Amniotic stem cell (primary cell): ENCODE data around the gene PLB1.
"Not testable (repeated sequence)": the region's sequence is repeated elsewhere in the genome, so short reads cannot be mapped to it uniquely, and the experiment has no call there.

ENCODE experiments used
- DNase-seq: peaks from one replicate; lab custom pipeline; 2025; lab: John Stamatoyannopoulos, UW

PLB1 gene

DNA sequence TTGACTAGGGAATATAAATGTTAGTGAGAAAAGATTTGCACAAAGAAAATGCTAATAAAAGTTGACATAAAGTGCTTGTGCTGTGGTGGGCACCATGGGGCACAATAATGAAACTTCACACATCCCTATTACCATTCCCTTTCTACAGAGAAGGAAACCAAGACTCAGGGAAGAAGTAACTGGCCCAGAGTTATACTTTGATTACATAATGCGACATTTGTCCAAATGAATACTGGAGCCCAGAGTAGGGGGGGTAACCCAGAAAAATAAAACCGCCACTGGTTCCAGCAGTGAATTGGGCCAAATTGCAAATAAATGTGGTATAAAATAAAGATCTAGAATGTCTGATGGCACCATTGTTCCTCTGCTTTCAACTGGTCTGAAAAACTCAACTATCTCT is 149.7 kb downstream of the PLB1 start:
- no peak for DNase-seq

- DNase-seq: no peak
These were observed 151.8 kb downstream of the PLB1 start for GRCh38 chr2:28647682-28648081.

DNA sequence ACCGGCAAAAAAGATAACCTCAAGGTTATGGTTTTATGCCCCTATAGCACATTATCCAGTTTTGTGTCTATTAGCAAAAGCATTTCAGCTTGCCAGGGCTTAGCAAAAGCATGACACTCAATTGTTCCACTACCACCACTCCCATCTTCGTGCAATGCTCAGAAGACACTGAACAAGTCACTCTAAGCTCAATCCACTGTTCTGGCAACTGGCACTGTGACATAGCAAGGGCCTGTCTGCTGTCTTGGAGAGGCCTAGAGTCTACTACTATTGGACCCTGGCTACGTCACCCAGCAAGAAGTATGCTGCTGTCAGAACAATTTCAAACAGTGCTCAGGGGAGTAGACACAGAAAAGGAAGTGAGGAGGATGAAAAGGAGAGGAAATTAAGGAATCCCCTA is 152.3 kb downstream of the PLB1 start:
- no peak for DNase-seq

- DNase-seq: no peak
These were observed 153.0 kb downstream of the PLB1 start for GRCh38 chr2:28648671-28649395.

- DNase-seq: peak; percentile 15
These were observed 153.8 kb downstream of the PLB1 start for GRCh38 chr2:28649481-28650265.

- no peak for DNase-seq
These were observed 154.4 kb downstream of the PLB1 start for GRCh38 chr2:28650266-28650584.

DNA sequence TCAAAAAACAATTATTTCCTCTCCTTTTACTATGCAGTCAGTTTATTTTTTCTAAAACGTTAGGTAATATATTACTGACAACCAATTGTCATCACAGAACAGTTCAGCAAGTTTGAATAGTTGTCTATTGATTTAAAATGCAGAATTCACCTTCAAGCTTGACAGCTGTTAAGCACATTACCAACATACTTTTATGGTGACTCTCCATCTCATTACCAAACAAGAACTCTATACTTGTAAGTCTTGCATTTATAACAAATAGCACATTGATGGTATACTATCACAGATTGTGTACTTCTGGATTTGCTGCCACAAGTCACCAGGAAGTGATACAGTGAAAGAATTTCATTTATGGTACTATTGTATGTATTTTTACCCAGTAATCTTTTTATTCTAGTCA is 156.4 kb downstream of the PLB1 start:
- DNase-seq: no peak

DNA sequence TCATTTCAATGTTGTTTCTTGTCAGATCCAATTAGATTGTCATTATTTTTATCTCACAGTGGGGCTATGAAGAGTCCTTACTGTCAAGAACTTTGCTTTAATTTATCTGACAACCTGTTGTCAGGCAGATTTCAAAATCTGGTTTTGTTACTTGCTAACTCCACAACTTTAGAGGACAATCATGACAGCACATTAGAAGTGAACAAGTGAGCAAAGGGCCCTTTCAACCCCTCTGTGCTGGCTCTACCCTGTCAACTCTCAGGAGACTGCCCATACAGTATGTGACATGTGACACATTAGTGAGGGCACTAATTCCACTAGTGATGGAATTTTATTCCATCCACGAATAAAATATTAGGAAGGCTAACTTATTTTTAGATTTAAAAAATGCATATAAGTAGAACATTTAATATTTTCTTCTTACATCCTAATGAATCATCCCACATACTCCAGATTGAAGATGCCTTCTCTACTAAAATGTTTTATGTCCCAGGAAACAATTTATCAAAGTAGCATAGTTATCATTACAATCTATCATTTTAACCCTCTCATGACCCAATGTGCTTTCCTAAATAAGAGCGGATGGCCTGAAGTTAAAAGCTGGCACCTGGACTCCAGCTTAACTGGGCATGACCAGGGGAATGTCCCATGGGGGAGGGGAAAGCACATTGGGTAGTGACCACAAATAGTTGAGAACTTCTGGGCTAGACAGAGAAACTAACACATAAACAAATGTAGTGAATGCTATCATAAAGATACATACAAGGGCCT is 158.2 kb downstream of the PLB1 start:
- no peak for DNase-seq

DNA sequence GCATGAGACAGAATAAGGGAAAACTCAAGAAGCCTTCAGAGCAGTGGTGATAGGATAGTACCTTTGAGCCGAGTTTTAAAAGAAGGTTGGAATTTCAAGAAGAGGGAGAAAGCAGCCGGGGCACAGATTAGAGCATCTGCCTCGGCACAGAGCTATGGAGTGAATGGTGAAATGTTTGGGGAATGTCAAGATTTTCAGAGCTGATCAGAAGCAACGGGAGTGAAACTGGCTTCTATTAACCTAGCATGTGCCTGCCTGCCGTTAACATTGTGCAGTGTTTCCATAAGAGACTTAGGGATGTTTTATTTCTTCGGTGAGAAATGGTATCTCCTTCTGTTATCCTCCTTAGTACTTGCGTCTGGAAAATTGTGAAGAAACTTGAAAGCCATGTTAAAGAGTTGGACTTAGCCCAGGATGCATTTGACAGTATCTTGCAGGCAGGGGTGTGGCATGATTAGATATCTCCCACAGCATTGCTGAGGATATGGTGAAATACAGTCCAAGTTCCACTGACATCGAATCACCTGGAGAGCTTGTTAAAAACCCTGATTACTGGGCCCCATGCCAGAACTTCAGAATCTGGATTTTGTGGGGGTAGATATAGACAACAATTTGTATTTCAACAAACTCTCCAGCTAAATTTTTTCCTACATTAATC is 158.9 kb downstream of the PLB1 start:
- no peak for DNase-seq

GRCh38 chr2:28656937-28657615 is 161.2 kb downstream of the PLB1 start:
- no peak for DNase-seq

- peak; percentile 50 for DNase-seq
These were observed 162.5 kb downstream of the PLB1 start for GRCh38 chr2:28658369-28658768.

DNA sequence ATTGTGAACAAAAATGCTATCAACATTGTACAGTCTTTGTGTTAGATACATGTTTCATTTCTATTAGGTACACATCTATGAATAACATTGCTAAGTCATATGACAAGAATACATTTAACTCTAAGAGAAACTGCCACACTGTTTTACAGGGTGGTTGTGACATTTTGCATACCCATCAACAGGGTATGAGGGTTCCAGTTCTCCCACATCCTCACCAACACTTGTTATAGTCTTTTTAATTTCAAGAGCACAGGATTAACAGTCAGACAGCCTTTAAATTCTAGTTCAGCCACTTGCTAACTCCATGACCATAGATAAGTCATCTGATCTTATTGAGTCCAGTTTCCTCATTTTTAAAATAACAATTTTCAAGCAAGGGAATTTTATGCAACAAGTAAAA is 163.3 kb downstream of the PLB1 start:
- DNase-seq: no peak

DNA sequence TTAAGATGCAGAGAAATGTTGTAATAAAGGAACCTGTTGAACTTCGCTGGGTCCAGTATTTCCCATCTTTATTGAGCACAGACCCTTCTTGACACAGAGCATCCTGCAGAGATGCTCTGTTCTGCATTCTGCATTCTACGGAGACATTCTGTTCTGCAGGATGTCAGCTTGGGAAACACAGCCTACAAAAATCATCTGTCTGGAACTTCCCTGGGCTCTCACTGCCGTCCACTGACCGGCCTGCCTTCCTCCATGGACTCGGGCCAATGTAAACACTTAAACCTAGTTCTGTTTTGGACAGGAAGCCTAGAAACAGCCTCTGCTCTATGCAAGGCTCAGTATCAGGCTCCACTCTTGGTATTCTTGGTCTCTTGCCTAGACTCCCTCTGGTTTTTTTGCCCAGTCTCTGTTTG is 165.7 kb downstream of the PLB1 start:
- DNase-seq: no peak

GRCh38 chr2:28662044-28662443 is 166.2 kb downstream of the PLB1 start:
- DNase-seq: no peak

- no peak for DNase-seq
These were observed 166.8 kb downstream of the PLB1 start for GRCh38 chr2:28662468-28663181.

- peak; percentile 57 for DNase-seq
These were observed 167.5 kb downstream of the PLB1 start for GRCh38 chr2:28663359-28663758.

GRCh38 chr2:28664120-28664842 is 168.4 kb downstream of the PLB1 start:
- DNase-seq: no peak

DNA sequence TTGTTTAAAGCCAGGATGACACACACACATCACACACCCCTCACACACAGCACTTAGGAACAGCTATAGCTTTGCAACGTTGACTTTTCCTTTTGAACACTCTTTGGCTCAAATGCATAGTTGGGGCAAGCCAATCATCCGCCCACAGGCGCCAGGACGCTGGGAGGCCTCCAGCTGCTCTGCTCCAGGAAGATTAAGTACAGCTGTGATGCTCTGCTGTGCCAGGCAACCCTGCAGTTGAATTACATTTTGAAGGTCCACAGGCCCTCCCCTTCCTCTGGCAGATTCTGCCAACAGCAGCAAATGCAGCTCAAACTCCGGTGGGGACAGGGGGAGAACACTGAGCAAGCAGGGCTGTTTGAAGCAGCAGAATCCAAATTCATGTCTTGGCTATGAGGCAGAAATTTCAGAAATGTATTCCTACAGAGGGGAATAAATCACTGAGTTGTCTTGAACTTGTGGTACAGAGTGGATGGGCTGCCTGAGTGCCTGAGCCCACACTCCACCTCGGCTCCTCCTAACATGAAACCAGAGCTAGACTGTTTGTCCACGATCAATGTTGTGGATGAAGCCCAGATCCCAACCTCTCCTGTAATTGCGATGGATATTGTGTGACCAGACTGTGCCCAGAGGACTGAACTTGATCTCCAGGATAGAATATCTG is 169.3 kb downstream of the PLB1 start:
- DNase-seq: peak; percentile 49

GRCh38 chr2:28665811-28666377 is 170.0 kb downstream of the PLB1 start:
- not testable (repeated sequence) for DNase-seq
